ENCODE data around the gene ALDH3B1.
"Not testable (repeated sequence)": the region's sequence is repeated elsewhere in the genome, so short reads cannot be mapped to it uniquely, and the experiment has no call there.

Gene ALDH3B1

DNA sequence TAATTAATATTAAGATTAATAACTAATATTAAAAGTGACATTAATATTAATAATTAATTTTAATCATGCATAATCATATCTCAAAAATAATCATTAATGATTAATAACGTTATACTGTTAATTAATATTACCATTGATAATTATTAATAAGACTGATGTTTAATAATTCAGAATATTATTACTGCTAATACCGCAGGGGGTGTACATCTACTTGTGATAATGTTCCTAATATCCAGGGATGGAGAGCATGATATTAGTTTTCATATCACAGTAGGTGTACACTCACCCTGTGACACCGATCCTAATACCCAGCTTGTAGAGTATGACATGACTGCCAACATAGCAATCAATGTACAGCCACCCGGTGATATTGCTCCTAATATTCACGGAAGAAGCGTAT, 24.8 kb upstream of the ALDH3B1 start:
- not testable (repeated sequence) for H3K4me3 ChIP-seq (ENCODE audit: insufficient read depth, low read depth, low read length, poor library complexity, severe bottlenecking); H3K36me3 ChIP-seq (ENCODE audit: control insufficient read depth, insufficient read depth, low read length); H3K27me3 ChIP-seq (replicated peaks; ENCODE audit: control insufficient read depth, insufficient read depth, low read length, poor library complexity, severe bottlenecking); DNase-seq; H3K4me1 ChIP-seq (ENCODE audit: control insufficient read depth, insufficient read depth, low read length, poor library complexity, severe bottlenecking); H3K27ac ChIP-seq (ENCODE audit: insufficient read depth, low read length, poor library complexity, severe bottlenecking); H3K9me3 ChIP-seq (ENCODE audit: control insufficient read depth, low read length)

DNA sequence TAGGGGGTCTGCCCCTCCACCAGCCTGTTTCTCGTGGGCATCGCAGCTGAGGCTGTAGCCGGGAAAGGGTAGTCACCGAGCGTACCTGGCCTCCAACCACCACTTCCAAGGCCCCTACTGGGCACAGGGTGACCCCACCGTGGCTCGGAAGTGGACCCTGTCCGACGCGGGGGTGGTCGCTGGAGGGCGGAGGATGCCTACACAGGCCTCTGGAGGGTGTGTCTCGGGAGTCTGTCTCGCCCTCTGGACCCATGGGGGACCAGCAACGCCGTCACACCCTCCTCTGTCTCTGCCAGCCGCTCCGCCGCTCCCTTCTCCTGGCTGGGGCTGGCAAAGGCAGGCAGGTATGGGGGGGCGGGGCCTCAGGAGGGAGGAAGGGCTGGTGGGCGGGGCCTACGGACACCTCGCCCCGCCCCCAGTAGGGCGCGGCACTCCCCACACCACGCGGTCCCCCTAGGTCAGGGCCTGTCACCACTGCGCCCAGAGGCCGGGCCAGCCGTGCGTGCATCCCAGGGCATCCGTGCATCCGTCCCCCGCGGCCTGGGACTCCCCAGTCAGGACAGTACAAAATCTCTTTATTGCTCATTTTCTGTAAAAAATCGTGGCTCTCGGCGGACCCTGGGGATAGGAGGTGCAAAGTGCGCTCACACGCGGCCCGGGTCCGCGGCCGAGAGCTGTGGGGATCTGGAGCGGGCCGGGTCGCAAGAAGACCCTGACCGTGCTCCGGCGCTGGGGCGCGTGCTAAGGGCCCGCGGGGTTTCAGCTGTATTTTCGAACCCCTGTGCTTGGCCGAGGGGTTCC, 19.4 kb upstream of the ALDH3B1 start:
- not testable (repeated sequence) for H3K27me3 ChIP-seq (replicated peaks; ENCODE audit: control insufficient read depth, insufficient read depth, low read length, poor library complexity, severe bottlenecking); H3K27ac ChIP-seq (ENCODE audit: insufficient read depth, low read length, poor library complexity, severe bottlenecking); H3K4me3 ChIP-seq (ENCODE audit: insufficient read depth, low read depth, low read length, poor library complexity, severe bottlenecking); H3K4me1 ChIP-seq (ENCODE audit: control insufficient read depth, insufficient read depth, low read length, poor library complexity, severe bottlenecking); DNase-seq; H3K9me3 ChIP-seq (ENCODE audit: control insufficient read depth, low read length); H3K36me3 ChIP-seq (ENCODE audit: control insufficient read depth, insufficient read depth, low read length)

DNA sequence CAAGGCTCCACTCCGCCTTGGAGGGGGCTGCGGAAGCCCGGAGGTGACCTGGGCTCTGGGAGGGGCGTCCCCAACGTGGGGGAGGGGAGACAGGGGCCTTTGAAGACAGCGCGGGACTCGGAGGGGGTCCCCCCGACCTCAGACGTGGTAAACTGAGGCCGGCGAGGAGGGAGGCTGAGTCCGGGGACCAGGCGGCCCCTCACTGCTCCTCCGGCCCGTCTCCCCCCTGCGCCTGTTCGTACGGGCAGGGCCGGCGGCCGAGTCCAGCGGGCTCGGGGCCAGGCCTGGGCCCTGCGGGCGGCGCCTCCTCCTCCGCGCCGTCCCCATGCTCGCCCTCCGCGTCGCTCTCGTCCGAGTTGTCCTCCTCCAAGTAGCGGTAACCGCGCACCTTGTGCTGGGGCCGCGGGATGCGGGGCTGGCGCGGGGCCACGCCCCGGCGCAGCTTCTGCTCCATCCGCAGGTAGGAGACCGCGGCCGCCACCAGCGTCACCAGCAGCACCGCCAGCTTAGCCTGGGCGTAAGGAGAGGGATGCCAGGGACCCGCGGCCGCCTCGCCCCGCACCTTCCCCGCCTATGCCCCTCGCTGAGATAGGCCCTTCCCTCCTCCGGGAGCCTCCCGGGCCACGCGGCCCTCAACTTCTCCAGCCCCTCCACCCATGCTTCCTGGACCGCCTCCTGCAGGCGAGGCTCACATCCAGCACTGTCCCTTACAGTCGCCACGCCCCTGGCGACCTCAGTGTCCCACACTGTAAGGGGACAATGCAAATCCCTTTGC, 18.6 kb upstream of the ALDH3B1 start:
- not testable (repeated sequence) for H3K4me3 ChIP-seq (ENCODE audit: insufficient read depth, low read depth, low read length, poor library complexity, severe bottlenecking); H3K9me3 ChIP-seq (ENCODE audit: control insufficient read depth, low read length); H3K36me3 ChIP-seq (ENCODE audit: control insufficient read depth, insufficient read depth, low read length); DNase-seq; H3K4me1 ChIP-seq (ENCODE audit: control insufficient read depth, insufficient read depth, low read length, poor library complexity, severe bottlenecking); H3K27ac ChIP-seq (ENCODE audit: insufficient read depth, low read length, poor library complexity, severe bottlenecking); H3K27me3 ChIP-seq (replicated peaks; ENCODE audit: control insufficient read depth, insufficient read depth, low read length, poor library complexity, severe bottlenecking)

DNA sequence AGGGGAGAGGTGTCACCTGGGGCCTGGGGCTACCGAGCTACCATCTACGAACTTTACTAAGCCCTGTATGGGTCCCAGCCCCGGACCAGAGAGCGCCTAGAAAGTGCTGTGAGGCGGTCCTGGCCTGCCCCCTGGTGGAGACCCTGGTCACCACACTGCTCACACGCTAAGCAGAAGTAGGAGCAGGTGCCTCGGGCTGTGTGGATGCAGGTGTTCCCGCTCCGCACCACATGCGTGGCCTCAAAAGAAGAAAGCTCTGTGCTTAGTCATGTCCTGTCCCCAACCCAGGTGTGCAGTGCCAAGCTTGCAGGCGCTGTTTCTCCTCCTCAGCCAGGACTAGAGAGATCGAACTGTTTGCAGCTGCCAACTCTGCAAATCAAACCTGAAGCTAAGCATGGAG, 16.3 kb upstream of the ALDH3B1 start:
- not testable (repeated sequence) for H3K27me3 ChIP-seq (replicated peaks; ENCODE audit: control insufficient read depth, insufficient read depth, low read length, poor library complexity, severe bottlenecking); H3K9me3 ChIP-seq (ENCODE audit: control insufficient read depth, low read length); H3K27ac ChIP-seq (ENCODE audit: insufficient read depth, low read length, poor library complexity, severe bottlenecking); H3K4me1 ChIP-seq (ENCODE audit: control insufficient read depth, insufficient read depth, low read length, poor library complexity, severe bottlenecking); H3K4me3 ChIP-seq (ENCODE audit: insufficient read depth, low read depth, low read length, poor library complexity, severe bottlenecking); H3K36me3 ChIP-seq (ENCODE audit: control insufficient read depth, insufficient read depth, low read length)
- peak in 2 of 3 donors; percentile 13 to 25 for DNase-seq

DNA sequence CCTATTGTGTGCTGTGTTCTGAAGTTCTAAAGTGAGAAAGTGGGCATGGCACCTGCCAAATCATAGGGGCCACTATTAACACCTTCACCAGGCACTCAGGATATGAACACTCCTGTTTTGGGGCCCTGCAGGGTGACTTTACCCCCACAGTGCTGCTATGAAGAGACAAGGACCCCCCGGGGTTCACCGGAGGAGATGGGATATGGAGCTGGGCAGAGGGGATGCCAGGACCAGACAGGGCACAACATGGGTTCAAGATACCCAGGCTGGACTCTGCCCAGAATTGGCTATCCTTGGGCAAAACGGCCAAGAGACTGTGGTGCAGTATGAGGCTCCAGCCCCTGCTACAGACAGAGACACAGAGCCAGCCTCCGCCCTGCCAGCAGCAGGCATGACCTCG, 15.7 kb upstream of the ALDH3B1 start:
- not testable (repeated sequence) for H3K27ac ChIP-seq (ENCODE audit: insufficient read depth, low read length, poor library complexity, severe bottlenecking); H3K4me3 ChIP-seq (ENCODE audit: insufficient read depth, low read depth, low read length, poor library complexity, severe bottlenecking); DNase-seq; H3K4me1 ChIP-seq (ENCODE audit: control insufficient read depth, insufficient read depth, low read length, poor library complexity, severe bottlenecking); H3K36me3 ChIP-seq (ENCODE audit: control insufficient read depth, insufficient read depth, low read length); H3K9me3 ChIP-seq (ENCODE audit: control insufficient read depth, low read length); H3K27me3 ChIP-seq (replicated peaks; ENCODE audit: control insufficient read depth, insufficient read depth, low read length, poor library complexity, severe bottlenecking)

DNA sequence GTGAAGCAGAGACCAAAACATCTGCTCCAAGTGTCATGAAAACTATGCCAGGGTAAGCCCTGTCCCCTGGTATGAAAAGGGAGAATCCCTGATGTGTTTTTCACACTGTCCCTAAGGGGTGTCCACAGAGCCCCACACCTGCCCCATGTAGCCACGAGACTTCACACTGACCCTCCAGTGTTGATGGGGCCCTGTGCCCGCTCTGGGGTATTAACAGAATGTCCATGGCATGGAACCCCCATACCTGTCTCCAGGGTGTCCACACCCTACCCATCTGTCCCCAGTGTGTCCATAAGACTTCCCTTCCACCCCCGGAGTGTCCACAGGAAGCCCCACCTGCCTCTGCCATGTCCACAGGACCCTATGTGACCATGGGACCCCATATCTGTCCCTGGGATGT, 15.0 kb upstream of the ALDH3B1 start:
- not testable (repeated sequence) for H3K27me3 ChIP-seq (replicated peaks; ENCODE audit: control insufficient read depth, insufficient read depth, low read length, poor library complexity, severe bottlenecking); H3K36me3 ChIP-seq (ENCODE audit: control insufficient read depth, insufficient read depth, low read length); DNase-seq; H3K27ac ChIP-seq (ENCODE audit: insufficient read depth, low read length, poor library complexity, severe bottlenecking); H3K4me3 ChIP-seq (ENCODE audit: insufficient read depth, low read depth, low read length, poor library complexity, severe bottlenecking); H3K9me3 ChIP-seq (ENCODE audit: control insufficient read depth, low read length); H3K4me1 ChIP-seq (ENCODE audit: control insufficient read depth, insufficient read depth, low read length, poor library complexity, severe bottlenecking)

DNA sequence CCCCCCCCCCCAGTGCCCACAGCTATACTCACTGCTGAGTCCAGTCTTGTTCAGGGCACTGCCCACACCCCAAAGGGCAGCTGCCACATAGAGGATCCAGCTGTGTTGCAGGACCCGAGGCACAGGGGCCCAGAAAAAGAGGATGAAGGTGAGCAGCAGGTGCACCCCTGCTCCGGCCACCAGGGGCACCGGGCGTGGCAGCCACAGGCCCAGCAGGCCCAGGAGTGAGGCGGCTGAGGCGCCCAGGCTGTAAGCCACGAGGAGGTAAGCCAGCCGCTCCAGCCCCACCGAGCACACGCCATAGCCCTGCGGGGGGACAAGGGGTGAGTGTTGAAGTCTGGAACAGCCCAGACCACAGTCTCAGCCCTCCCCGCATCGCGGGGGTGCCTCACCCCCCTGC, 14.5 kb upstream of the ALDH3B1 start:
- not testable (repeated sequence) for H3K27me3 ChIP-seq (replicated peaks; ENCODE audit: control insufficient read depth, insufficient read depth, low read length, poor library complexity, severe bottlenecking); DNase-seq; H3K4me3 ChIP-seq (ENCODE audit: insufficient read depth, low read depth, low read length, poor library complexity, severe bottlenecking); H3K36me3 ChIP-seq (ENCODE audit: control insufficient read depth, insufficient read depth, low read length); H3K4me1 ChIP-seq (ENCODE audit: control insufficient read depth, insufficient read depth, low read length, poor library complexity, severe bottlenecking); H3K27ac ChIP-seq (ENCODE audit: insufficient read depth, low read length, poor library complexity, severe bottlenecking); H3K9me3 ChIP-seq (ENCODE audit: control insufficient read depth, low read length)

DNA sequence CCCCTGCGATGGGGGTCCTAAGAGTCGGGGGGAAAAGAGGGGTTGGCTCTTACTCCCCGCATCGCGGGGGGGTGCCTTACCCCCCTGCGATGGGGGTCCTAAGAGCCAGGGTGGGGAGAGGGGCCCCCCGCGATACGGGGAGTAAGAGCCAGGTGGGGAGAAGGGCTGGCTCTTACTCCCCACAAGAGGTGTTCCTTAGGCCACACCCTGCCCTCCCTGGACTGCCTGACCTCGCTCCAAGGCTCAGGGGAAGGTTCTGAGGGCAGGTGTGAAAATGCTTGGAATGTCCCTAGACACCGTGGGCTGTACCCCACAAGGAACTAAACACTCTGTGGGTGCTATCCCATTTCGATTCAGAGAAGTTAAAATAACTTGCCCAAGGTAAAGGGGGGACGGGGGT, 14.1 kb upstream of the ALDH3B1 start:
- Histone ChIP-seq H3K36me3 (ENCODE audit: control insufficient read depth, insufficient read depth, low read length) (no peaks in the 10 kb centered on the region), H3K27me3 (replicated peaks; ENCODE audit: control insufficient read depth, insufficient read depth, low read length, poor library complexity, severe bottlenecking) (no peaks in the 10 kb centered on the region), H3K27ac (ENCODE audit: insufficient read depth, low read length, poor library complexity, severe bottlenecking) (no peak overlapping the region), H3K4me3 (ENCODE audit: insufficient read depth, low read depth, low read length, poor library complexity, severe bottlenecking) (no peak overlapping the region), H3K9me3 (ENCODE audit: control insufficient read depth, low read length) (no peaks in the 10 kb centered on the region), H3K4me1 (ENCODE audit: control insufficient read depth, insufficient read depth, low read length, poor library complexity, severe bottlenecking) (peaks cover 8% of the 10 kb centered on the region)
- DNase-seq: no peak

DNA sequence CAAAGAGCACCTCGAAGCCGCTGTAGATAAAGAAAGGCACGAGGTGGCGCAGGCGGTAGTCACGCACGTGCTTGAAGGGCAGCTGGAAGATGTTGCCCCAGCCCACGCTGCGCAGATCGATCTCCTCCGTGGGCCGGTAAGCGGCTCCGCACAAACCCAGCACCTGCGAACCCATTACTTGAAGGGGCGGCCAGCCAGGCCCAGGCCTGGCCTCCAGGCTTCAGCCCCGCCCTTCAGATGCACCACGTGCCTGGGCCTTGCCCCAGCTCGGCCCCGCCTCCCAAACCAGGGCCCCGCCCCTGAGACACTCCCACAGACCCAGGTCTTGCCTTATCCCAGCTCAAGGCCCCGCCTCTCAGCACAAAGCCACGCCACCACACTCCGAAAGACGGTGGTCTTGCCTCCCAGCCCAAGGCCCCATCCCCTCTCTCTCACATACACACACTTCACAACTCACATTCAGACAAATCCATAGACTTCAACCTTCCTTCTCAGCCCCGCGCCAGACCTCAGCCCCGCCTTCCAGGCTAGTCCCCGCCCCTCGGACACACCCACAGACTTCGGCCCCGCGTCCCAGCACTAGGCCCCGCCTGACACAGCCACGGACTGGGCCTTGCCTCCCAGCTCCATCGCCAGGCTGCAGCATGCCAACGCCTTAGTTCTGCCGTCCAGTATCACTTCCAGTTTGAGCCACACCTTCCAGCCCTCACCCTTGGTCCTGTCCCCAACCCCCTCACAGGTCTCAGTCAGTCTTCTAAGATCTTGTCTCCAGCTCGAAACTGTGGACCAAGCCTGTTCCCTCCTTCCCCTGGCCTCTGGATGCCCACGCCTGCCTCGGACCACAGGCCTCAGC, 13.3 kb upstream of the ALDH3B1 start:
- no peak for DNase-seq
- peaks cover 8% of the 10 kb centered on the region for H3K4me1 ChIP-seq (ENCODE audit: control insufficient read depth, insufficient read depth, low read length, poor library complexity, severe bottlenecking)
- no peaks in the 10 kb centered on the region for H3K36me3 ChIP-seq (ENCODE audit: control insufficient read depth, insufficient read depth, low read length)

DNA sequence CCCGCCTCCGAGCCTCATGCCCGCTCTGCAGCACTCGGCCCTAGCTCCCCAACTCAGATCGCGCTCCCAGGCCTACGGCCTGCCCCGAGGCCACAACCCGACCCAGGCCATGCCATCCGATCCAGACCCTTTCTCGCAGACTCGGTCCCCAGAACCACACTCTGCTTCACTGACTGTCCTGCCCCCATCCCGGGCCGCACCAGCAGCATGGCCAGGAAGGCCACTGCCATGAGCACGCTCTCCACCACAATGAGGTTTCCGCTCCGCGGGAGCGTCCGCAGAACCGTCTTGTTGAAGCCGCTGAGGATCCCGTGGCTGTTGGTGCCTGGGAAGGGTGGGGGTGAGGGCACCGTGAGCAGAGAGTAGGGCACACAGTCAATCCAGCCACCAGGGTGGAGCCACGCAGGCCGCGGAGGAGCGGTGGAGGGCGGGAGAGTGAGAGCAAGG, 12.6 kb upstream of the ALDH3B1 start:
- Histone ChIP-seq H3K36me3 (ENCODE audit: control insufficient read depth, insufficient read depth, low read length) (no peaks in the 10 kb centered on the region), H3K4me1 (ENCODE audit: control insufficient read depth, insufficient read depth, low read length, poor library complexity, severe bottlenecking) (peaks cover 8% of the 10 kb centered on the region), H3K4me3 (ENCODE audit: insufficient read depth, low read depth, low read length, poor library complexity, severe bottlenecking) (no peak overlapping the region), H3K9me3 (ENCODE audit: control insufficient read depth, low read length) (no peaks in the 10 kb centered on the region), H3K27ac (ENCODE audit: insufficient read depth, low read length, poor library complexity, severe bottlenecking) (no peak overlapping the region), H3K27me3 (replicated peaks; ENCODE audit: control insufficient read depth, insufficient read depth, low read length, poor library complexity, severe bottlenecking) (no peaks in the 10 kb centered on the region)
- DNase-seq: no peak

More for the DNA sequence above, 13.3 kb upstream of the ALDH3B1 start:
- no peaks in the 10 kb centered on the region for H3K27me3 ChIP-seq (replicated peaks; ENCODE audit: control insufficient read depth, insufficient read depth, low read length, poor library complexity, severe bottlenecking)
- no peak overlapping the region for H3K4me3 ChIP-seq (ENCODE audit: insufficient read depth, low read depth, low read length, poor library complexity, severe bottlenecking)
- no peaks in the 10 kb centered on the region for H3K9me3 ChIP-seq (ENCODE audit: control insufficient read depth, low read length)
- no peak overlapping the region for H3K27ac ChIP-seq (ENCODE audit: insufficient read depth, low read length, poor library complexity, severe bottlenecking)
